OCI-M1 (cell line): ENCODE measurements around the gene MYCBPAP.

Source experiments
- DNase-seq: peaks from one replicate; lab custom pipeline; 2025; lab: John Stamatoyannopoulos, UW

Gene MYCBPAP

GRCh38 chr17:50487213-50488096 lies 20.8 kb upstream of the MYCBPAP start:
- DNase-seq = no peak

GRCh38 chr17:50488880-50489279 lies 19.4 kb upstream of the MYCBPAP start:
- no peak for DNase-seq

- no peak for DNase-seq
Observed at GRCh38 chr17:50491505-50491904, 16.7 kb upstream of the MYCBPAP start.

GRCh38 chr17:50492214-50492613 lies 16.0 kb upstream of the MYCBPAP start:
- no peak for DNase-seq

GRCh38 chr17:50493744-50494143 lies 14.5 kb upstream of the MYCBPAP start:
- DNase-seq = peak; percentile 12

DNA sequence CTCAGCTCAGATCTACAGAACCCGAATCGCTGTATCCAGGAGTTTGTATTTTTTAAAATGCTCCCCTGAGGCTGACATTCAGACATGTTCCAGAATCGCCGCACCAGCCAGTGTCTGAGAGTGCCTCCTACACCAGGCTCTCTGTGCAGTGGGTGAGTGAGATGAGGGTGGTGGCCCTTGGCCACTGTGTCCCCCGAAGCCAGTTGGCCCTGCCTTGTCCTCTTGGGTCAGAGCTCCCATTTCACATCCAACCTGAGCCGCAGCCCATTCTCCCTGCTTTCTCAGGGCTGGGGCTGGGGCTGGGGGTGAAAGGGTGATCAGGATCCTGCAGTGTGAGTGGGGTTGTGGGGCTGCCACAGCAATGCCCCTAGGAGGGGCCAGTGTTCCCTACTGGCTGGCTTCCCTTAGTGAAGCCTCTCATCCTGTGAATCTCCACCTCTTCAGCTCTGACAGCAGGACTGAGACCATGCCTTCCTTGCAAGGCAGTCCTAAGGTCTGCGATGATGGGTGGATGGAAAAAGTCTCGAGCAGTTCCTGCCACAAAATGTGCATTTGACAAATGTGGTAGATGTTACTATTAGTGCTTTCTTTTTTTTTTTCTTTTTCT lies 12.9 kb upstream of the MYCBPAP start:
- no peak for DNase-seq

GRCh38 chr17:50495918-50496317 lies 12.3 kb upstream of the MYCBPAP start:
- no peak for DNase-seq

DNA sequence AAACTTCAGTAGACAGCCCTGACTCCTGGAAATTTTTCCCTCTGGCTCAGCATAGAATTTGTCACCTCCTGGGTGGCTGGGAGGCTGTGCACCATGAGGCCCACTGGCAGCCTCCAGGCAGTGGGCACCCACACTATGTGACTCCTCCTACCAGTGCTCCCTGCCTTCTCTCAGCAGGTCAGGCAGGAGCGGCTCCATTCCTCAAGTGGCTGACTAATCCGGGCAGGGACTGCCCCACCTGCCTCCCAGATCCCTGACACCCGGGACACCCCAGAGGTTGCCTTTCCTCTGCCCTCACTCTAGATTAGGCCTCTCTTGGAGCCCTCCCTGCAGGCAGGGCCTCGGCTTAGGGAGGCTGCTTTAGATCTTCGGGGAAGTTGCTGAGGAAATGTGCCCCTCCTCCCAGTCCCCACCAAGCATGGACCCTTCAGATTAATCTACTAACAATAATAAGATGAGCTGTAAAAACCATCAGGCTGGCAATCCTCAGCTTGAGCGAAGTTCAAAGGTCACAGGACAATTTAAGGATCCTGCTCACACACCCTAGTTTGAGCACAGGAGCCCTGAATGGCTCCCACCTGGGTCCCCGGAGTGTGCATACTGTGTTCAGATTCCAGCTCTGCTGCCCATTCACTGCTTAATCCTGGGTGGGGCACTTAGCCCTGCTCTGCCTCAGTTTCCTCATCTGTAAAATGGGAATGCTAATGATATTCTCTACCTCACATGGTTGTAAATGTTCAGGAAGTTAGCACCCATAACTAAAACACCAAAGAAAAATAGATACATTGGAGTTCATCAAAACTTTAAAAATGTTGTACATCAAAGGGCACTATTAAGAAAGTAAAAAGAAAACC lies 10.0 kb upstream of the MYCBPAP start:
- DNase-seq = no peak

DNA sequence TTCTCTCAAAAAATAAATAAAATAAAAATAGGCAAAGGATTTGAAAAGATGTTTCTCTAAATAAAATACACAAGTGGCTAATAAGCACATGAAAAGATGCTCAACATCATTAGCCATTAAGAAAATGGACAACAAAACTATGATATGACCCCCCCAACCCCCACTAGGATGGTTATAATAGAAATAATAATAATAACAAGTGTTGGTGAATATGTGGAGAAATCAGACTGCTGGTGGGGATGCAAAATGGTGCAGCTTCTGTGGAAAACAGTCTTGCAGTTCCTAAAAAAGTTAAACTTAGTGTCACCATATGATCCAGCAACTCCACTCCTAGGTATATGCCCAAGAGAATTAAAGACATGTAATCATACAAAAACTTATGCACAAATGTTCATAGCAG lies 9.0 kb upstream of the MYCBPAP start:
- DNase-seq = no peak

GRCh38 chr17:50499721-50500120 lies 8.5 kb upstream of the MYCBPAP start:
- no peak for DNase-seq

GRCh38 chr17:50501054-50501453 lies 7.2 kb upstream of the MYCBPAP start:
- peak; percentile 56 for DNase-seq

DNA sequence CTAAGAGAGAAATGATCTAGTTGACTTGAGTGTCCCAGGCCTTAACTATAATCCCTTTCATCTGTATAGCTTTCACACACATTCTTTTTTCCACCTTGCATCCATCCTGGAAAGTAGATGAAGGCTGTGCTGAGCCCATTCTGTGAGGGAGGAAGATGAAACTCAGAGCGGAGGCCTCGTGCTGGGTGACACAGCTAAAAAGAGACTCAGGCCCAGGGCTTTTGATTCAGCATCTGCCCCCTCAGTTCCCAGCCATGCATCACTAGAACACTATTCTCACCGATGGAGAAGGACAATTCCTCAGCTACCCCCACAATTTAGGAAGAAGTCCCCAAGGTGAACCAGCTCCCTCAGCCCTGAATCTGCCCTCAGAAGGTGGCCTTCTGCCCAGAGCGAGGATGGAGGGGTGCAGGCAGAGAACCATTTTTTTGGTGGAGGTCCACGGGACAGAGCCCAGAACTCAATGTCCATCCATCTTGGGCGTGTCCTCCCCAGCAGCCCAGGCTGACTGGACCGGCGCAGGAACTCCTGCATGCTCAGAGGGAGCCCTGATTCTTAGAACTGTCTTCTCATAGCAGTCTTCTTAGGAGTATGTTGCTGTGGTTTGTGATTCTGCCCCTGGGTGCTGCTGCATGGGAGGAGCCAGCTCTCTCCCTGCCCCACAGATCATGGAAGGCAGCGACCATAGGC lies 5.8 kb upstream of the MYCBPAP start:
- DNase-seq = no peak

DNA sequence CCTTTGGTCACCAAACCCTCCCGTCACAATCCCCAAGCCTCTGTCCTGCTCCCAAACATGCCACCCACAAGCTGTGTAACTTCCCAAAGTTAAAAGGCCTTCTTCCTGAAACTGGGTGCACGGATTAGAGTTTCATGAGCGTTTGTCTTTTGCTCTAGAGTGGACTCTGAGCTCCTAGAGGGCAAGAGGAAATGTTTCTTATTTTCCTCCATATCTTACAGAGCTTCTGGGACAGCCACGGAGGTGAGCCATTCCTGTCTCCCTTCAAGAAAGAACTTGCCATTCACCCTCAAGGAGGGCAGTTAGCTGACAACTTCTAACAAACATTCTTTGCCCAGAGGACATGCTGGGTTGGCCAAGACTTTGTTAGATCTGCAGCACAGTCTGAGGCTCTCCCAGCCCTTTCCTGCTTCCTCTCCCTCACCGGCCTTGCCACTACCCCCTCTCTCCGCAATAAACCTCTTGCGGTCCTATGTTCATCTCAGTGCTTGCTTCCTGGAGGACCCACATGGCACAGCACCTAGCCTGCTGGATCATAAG lies 2.6 kb upstream of the MYCBPAP start:
- DNase-seq = no peak

GRCh38 chr17:50506298-50506697 lies 1.9 kb upstream of the MYCBPAP start:
- DNase-seq = no peak

DNA sequence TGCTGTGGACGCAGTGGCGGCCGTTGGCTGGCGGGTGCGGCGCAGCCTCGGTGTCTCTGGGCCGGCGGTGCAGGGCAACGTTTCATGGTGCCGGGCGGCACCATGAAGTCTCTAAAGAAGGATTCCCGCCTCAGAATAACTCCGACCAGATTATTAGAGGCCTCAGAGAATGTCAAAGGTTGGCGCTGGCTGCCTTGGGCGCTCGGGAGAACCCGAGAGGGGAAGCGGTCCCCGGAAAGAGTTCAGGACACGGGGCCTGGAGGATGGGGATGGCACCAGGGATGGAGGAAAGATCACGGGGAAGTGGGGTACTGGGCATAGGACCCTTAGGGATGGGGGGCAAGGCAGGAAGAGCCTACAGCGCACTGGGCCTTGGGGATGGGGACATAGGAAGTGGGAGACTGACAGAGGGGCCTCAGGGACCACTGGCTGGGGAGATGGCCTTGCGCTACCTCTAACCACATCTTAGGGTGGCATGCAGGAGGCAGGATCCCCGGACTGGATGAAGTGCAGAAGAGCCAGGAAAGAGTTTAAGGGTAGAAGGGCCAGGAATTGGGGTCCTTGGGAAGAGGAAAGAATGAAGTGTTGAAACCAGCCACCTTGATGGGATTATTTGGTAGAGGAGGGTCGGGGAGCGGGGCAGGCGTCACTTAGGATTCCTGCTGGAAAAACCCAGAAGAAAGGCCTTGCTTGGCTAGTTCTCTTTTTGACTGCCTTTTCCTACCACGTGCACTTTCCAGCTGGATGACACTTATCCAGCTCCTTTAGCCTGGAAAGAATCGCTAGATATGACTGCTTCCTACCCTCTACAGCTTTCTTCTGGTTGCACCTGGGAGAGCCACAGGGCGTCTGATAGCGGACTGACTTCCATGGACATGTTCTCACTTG lies 578 bp downstream of the MYCBPAP start:
- DNase-seq = no peak

GRCh38 chr17:50511058-50511457 lies 2.8 kb downstream of the MYCBPAP start:
- peak; percentile 11 for DNase-seq

GRCh38 chr17:50513495-50513894 lies 5.3 kb downstream of the MYCBPAP start:
- DNase-seq = no peak

GRCh38 chr17:50514388-50514787 lies 6.1 kb downstream of the MYCBPAP start:
- DNase-seq = no peak

DNA sequence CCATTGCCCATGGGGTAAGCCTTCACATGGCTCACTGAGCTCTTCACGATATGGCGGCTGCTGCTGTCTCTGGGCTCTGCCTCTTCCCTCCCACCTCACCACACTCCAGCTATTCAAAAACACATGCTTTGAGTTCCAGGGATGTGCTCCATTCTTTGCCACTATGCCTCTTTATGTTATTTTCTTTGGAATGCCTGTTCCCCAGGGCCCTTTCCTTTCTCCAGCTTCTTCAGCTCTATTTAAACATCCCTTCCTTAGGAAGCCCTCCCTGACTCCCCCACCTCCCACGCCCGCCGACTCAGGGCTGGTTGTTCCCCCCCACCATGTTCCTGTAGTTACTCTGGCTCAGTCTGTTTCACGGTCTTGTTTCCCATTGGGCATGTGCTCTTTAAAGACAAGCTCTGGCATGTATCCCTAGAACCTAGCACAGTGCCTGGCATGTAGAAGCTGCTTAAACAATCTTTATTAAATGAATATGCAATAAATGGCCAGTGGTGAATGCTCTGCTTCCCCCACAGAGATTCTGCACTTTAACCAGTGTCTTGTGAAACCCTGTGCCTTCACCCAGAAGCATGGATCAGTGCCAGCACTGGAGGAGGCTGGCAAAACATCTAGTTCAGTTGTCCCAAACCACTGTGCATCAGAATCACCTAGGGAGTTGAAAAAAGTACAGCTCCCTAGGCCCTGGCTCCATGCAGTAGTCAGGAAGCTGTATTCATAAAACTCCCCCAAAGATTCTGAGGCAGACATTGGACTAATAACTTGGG lies 6.9 kb downstream of the MYCBPAP start:
- DNase-seq = no peak

GRCh38 chr17:50517011-50517410 lies 8.8 kb downstream of the MYCBPAP start:
- no peak for DNase-seq
